T-helper 2 cell (primary cell): ENCODE data around the gene GNG2.

Source experiments
- DNase-seq, 5 experiments: peaks; one replicate each; pipeline versions ENCODE4 v3.0.0 to v3.0.0-alpha.2; 2012 to 2022

GNG2 gene

DNA sequence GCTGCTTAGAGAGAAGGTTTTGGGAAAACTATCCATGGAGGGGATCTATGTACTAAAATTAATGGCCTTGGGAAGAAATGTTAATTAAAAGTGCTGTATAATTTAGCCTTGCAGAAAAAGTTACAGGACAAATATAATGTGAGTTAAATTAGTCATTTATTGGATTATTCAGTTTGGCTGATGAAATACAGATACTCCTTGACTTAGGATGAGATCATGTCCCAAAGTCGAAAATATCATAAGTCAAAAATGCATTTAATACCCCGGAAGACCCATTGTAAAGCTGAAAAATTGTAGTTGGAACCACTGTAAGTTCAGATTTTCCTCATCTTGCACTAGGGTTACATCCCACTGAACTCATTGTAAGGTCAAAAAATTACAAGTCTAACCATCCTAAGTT, 138.7 kb downstream of the GNG2 start:
- DNase-seq = no peak

- no peak for DNase-seq
Measured at GRCh38 chr14:52000019-52000582, 139.7 kb downstream of the GNG2 start.

GRCh38 chr14:52000696-52001095, 140.3 kb downstream of the GNG2 start:
- no peak for DNase-seq

- DNase-seq = no peak
Measured at GRCh38 chr14:52002542-52002941, 142.1 kb downstream of the GNG2 start.

- no peak for DNase-seq
Measured at GRCh38 chr14:52003324-52003723, 142.9 kb downstream of the GNG2 start.

DNA sequence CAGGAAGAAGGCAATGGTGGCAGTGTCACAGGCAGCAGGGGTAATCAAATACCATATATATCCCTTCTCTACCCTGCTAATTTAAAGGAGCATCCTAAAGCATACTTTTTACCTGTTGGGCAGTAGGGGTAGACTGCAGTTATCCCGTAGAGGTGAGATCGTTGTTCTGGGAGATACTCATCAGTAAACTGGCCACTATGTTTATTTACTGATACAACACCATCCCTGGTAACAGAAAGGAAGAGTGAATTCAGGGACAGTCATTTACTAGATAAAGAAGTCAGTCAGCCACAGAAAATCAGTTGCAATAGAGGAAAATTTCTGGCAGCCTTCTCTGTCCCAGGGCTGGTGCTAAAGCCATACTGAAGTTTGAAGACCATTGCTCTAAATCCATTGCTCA, 145.2 kb downstream of the GNG2 start:
- DNase-seq = no peak

GRCh38 chr14:52006361-52006760, 145.9 kb downstream of the GNG2 start:
- DNase-seq = no peak

DNA sequence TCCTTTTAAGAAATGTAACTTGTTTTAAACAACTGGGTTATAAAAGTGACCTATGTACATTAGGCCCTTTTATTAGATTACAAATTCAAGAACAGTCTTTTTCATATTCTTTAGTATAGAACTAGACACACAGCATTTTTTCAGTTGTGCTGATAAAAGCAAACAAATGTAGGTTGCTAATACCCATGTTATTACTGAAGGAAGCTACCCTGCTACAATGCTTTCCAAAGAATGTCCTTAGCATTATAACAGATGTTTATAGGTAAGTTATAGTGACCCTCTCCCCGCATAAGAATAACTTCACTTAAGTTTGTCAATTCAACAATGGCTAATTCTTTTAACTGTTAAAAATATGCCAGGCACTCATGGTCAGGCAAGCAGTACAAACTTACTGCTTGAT, 146.8 kb downstream of the GNG2 start:
- no peak for DNase-seq

DNA sequence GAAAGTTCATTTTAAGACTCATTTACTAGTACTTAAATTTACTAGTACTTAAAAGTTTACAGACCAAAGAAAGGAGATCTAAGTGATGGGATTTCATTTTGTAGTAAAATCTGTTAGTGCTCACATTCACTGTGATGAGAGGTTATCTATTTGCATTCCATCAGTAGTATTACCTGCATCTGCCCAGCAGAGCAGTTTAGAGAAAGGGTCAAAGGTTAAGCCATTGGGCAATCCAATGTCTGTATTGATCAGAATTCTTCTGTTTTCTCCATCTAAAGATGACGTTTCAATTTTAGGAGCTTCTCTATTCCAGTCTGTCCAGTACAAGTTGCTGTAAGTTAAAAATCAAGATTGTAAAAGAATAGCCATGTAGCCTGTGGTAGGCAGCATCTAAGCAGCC, 147.2 kb downstream of the GNG2 start:
- no peak for DNase-seq

- DNase-seq = no peak
Measured at GRCh38 chr14:52008136-52008535, 147.7 kb downstream of the GNG2 start.

DNA sequence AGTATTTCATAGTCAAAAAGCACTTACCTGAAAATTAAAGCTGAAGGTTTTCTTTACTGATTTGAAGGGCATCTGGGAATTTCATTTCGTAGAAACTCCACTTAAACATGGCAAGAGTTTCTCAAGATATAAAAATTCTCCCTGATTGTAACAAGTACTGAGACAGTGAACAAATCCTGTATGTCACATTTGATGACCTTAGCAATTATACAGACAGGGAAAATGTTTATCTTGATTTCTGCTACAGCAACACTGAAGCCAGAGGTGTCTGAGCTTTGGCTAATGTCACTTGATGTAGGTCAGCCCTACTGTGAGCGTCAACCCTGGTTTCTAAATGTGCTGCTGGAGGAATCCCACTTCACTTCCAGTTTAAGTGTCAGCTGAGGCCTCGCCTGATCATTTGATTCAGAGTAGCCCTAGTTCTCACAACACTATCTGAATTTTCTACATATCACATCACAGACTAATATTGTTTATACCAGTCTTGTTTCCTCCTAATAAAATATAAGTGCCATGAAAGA, 149.8 kb downstream of the GNG2 start:
- DNase-seq = no peak

GRCh38 chr14:52011523-52011922, 151.1 kb downstream of the GNG2 start:
- DNase-seq = no peak

GRCh38 chr14:52012635-52013034, 152.2 kb downstream of the GNG2 start:
- DNase-seq = no peak

DNA sequence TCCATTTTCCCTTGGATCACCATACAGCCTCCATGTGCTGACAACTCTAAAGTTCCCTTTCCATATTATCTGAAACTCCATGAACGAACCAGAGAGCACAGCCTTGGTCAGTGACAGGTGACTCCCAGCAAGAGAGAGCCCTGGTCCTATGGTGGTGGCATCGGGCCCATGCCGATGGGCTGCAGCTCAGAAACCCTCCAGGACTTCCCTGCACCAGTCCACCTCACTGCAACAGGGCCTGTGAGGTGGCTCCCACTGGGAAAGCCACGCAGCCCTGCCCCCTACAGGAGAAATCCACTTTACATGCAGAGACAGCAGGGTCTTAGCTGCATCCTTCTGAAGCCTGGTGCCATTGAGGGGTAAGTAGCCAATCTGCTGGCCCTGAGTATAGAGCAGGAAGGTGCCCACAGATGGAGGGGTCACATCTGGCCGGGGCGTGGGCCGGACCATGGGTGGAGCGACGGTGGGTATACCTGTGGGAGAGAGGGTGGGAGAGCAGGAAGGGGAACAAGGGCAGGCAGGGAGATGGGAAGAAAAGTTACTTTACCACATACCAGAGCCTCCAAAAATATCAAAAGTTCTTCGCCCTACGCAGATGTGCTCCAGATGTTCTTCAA, 153.7 kb downstream of the GNG2 start:
- DNase-seq = no peak

- DNase-seq = no peak
Measured at GRCh38 chr14:52014601-52015267, 154.3 kb downstream of the GNG2 start.

DNA sequence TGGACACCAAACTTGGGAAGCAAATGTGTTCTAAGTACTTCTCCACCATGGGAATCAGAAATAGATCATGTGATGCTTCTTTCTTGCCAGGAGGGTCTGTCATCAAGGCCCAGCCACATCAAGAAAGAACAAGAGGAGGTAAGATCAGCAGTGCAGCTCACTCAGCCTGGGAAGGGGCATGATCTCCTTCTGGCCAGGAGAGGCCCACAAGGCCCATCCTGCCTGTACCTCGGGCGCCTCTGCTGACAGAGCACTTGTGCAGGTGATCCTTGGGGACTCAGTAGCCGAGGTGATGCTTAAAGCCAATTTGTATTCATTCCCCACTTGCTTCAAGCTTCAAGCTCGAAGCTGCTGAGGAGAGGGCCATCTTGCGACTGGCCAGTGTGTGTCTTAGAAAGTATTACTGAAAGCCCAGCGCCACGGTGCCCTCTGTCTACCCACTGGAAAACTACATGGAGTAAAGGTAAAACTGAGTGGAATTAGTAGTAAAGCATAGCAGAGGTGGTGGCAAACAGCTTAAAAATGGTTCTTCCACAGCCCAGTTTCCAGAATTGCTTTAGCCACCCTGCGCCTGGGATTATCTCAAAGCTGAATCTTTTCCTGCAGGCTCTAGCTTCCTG, 155.1 kb downstream of the GNG2 start:
- DNase-seq = no peak

GRCh38 chr14:52018252-52018651, 157.8 kb downstream of the GNG2 start:
- DNase-seq = no peak

- no peak for DNase-seq
Measured at GRCh38 chr14:52018970-52019369, 158.6 kb downstream of the GNG2 start.
